NCI-H1092 treated with DMSO at 0.1 percent for 48 hours (cell line): ENCODE results near the gene SLC35G2.
"Not testable (repeated sequence)": the region's sequence is repeated elsewhere in the genome, so short reads cannot be mapped to it uniquely, and the experiment has no call there.

ENCODE experiments used
- DNase-seq: peaks from one replicate; lab custom pipeline; 2025; lab: John Stamatoyannopoulos, UW

The SLC35G2 gene

DNA sequence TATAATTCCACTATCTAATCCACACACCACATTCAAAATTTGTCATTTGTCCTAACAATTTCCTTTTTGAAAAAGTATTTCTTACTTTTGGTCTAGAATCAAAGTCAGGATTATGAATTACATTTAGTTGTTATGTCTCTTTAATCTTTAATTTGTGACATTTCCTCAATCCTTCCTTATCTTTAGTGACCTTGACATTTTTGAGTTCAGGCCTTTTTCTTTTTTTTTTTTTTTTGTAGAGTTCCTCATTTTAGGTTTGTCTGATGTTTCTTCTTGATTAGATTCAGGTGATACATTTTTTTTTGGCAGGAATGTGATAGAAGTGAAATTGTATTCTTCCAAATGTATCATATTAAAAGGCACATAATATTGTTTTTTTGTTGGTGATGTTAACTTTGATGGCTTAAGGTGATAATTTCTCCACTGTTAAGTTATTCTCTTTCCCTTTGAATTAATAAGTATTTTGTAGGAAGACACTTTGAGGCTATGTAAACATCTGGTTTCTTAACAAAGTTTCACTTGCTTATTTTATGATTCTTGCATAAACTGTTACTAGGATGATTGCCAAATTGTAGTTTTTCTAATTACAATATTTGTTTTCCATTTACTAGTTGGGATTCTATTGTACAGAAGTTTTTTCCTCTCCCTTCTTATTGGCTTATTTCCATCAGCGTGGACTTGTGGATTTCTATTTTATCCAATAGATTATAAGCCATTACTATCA, 16.3 kb downstream of the SLC35G2 start:
- DNase-seq = no peak

- DNase-seq = no peak
Observed at GRCh38 chr3:136835813-136836510, 17.0 kb downstream of the SLC35G2 start.

GRCh38 chr3:136836511-136837156, 17.7 kb downstream of the SLC35G2 start:
- no peak for DNase-seq

DNA sequence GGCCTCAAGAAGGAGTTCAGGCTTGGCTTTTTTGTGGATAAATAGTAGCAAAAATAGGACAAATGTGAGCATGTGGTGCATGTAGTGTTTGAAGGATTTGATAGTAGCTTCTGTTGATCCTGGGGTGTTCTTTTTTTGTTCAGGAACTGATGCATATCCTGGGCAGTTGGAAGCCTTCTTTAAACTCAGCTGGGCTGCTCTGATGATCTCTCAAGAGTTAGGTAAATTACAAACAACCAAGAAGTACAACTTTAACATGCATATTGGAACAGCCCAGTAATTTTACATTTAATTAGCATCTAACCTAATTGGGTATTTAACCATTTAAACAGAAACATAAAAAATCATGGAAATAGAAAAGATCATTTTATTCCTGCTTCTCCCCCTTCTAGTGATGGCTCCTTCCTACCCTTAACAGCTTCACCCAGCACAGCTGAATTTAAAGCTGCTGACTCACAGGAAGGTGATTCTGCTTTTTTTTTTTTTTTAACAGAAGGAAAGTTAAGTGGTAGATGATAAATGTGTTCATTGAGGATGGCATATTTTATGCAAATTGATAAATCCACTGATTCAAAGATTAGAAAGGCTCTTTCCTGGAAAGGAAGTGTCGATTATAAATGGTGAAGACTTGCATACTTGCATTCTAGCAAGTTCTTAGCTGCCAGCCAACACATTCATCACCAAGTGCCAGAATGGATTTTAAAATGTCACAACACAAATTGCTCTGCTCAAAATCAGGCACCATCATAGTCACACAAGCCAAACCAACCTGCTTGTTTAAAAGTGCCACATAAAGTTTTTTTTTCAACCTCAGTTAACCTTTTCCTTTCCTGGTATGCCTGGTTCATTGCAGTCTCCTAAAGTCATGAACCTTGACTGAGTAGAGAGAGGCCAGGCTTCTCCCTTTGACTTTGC, 20.0 kb downstream of the SLC35G2 start:
- DNase-seq = no peak

DNA sequence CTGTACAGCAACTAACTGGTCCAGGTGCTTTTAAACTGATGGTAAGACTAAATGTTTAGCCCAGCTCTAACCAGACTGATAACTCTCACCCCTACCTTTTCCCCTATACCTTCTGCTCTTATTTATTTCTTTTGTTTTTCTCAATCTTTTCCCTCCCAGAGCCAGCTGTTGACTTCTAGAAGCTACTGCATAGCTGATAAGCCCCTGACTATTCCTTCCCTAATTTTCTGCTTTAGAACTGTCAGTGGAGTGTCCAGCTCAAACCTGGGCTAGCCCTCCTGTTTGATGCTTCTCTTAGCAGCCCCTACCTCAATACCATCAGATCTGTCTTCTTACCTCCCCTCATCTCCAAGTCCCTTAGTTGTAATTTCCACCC, 20.6 kb downstream of the SLC35G2 start:
- no peak for DNase-seq

GRCh38 chr3:136840252-136840651, 21.3 kb downstream of the SLC35G2 start:
- DNase-seq = no peak

DNA sequence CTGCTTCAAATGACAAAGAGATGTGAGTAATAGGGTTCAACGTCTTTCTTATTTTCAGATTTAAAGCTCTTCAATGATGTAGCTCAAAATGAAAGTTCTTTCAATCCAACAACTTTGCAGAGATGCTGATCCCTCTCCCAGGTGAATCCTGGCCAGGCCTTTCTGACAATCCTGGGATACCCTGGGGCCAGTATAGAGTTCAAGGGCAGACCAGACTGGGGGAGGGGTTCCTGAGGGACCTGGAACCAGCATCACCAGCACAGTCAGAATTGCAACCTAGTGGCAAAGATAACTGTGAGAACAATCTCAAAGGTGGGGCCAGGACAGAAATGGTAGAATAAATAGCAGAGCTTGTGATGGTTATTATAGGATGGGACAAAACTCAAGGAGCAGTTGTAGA, 23.4 kb downstream of the SLC35G2 start:
- DNase-seq = no peak

DNA sequence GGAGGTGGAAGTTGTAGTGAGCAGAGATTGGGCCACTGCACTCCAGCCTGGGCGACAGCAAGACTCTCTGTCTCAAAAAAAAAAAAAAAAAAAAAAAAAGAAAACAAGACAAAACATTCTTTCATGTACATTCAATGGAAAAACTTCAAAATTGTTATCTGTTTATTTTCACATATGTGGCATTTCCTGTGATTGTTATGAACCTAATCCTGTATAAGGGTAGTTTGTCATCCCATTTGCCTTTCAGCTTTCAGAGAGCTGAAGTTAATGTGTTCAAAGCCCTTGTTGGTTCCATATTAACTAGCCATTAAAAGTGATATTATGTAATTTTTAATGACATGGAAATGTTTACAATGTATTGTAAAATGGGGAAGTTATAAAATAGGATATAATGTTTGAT, 25.8 kb downstream of the SLC35G2 start:
- DNase-seq = no peak

DNA sequence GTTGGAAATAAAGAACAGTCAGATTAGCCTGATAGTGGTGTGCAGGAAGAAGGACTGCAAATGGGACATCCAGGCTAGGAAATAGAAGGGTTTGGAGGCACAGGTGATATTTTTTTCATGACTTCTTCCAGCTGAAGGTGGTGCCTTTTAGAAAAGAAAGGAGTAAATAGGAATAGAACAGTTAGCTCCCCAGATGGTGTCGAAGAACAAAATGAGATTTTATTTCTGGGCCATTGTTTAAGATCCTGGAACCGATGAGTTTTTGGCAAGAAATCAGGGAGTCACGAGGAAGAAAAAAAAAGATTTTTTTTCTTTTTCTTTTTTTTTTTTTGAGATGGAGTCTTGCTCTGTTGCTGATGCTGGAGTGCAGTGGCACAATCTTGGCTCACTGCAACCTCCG, 33.3 kb downstream of the SLC35G2 start:
- no peak for DNase-seq

DNA sequence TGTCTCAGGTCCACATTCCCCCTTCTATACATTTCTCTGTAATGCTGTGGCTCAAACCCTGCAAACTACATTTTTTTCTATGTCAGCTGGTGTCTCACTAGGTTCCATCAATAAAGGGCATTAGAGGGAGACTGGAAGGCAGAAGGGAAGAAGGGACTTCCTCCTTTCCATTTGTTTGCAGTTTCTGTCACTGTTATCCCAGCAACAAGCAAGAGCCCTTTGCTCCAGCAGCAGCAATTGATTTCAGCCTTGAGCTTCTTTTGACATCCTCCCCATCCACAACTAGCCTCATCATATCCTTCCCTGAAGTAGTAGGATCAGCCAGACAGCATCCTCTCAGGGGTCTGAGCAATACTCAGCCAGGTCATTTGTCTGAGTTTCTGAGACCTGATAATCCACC, 37.7 kb downstream of the SLC35G2 start:
- no peak for DNase-seq

- no peak for DNase-seq
Observed at GRCh38 chr3:136858381-136858780, 39.5 kb downstream of the SLC35G2 start.

- no peak for DNase-seq
Observed at GRCh38 chr3:136860541-136860940, 41.6 kb downstream of the SLC35G2 start.

DNA sequence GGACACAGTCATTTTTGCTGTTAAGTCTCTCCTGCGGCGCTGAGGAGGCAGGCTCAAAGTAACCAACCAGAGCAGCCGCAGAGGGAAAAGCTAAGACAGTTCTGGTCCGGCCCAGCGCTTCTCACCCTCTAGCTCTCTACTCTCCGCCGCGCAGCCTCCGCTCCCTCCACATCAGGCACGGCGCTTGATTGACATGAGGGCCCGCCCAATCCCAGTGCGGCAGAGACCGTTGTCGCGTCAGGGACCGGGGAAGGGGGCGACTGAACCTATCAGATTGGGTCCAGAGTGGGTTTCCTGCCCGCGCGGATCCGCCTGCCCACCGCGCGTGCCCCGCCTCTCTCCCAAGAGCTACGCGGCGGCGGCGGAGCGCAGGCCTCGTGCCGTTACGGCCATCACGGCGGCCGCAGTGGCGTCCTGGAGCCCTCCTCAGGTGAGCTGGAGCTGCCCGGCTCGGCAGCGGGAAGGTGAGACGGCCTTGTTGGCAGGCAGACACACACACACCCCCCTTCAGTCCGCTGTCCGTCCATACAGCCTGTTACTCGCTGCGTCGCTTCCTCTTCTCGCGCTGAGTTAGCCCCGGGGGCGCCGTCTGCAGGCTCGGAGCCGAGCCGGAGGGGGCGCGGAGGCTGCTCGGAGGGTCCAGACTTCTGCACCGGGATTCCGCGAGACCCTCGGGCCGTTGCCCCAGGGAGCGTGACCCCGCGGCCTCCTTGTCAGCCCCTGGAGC, 43.1 kb downstream of the SLC35G2 start, which contains the start of gene NCK1:
Gene NCK1, plus strand, starts transcription at position 319 of the 727 bp plus-strand sequence. CDS start 65,794 bp downstream, outside the sequence.
- peak; percentile 98 for DNase-seq

- DNase-seq = peak; percentile 74
Observed at GRCh38 chr3:136862617-136863322, 43.8 kb downstream of the SLC35G2 start.

GRCh38 chr3:136869282-136869681, 50.4 kb downstream of the SLC35G2 start:
- DNase-seq = no peak

GRCh38 chr3:136872258-136872657, 53.3 kb downstream of the SLC35G2 start:
- not testable (repeated sequence) for DNase-seq

- not testable (repeated sequence) for DNase-seq
Observed at GRCh38 chr3:136879510-136879909, 60.6 kb downstream of the SLC35G2 start.

DNA sequence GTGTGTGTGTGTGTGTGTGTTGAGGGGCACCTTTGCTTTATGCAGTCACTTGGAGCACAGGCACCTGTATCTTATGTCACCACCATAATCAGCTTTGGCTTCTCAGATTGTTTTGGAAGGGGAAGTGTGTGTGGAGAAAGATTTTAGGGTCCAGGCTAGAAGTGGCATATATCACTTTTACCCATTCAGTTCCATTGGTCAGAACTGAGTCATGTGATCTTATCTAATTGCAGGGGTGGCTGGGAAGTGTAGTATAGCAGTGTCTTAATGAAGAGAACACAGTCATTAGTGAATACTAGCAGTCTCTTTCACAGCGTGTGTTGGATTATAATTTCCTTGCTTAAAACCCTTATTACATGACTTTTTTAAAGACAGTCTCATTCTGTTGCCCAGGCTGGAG, 63.6 kb downstream of the SLC35G2 start:
- DNase-seq = no peak

DNA sequence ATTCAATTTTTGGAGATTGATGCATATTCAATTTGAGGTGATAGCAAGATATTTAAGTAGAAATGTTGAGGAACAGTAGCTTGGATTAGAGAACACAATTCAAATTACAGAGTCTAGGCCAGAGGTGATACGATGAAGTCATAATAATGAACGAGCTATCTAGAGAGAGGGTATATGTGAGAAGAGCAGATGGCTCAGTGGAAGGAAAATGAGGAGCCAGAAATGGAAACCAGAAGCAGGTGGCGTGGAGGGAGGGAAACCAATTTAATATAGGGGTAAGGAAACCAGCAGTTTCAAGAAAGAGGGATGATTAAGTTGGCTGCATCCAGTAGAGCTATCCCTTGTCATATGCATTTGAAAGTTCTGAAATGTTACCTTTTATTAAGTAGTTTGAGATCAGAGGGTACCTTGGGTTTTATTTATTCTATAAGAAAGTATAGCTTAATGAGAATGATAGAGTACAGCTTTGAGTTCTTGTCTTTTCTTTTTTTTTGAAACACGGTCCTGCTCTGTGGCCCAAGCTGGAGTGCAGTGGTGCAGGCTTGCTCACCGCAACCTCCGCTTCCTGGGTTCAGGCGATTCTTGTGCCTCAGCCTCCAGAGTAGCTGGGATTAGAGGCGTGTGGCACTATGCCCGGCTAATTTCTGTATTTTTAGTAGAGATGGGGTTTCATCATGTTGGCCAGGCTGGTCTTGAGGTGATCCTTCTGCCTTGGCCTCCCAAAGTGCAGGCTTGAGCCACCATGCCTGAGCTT, 65.2 kb downstream of the SLC35G2 start:
- DNase-seq = peak; percentile 51
